Right lung (tissue), 5 donors: ENCODE measurements around the gene PGS1. TPM values are rescaled to one million over a fixed set of nuclear protein-coding genes. Genes with fewer than 3 reads are reported as not detected.

ENCODE experiments used
- DNase-seq, 2 donors: peaks; one replicate each; pipeline ENCODE4 v3.0.0-alpha.2; 2013
- polyA plus RNA-seq, 5 donors: library from polyadenylated mRNA; unstranded; fragments of 120-200 nt; gene quantifications; one replicate each; pipeline versions ENCODE4 v1.2.1 to v1.2.3, GENCODE V29; 2013; ENCODE audit warnings: inconsistent platforms in 1 of 5, low replicate concordance in 1 of 5; ENCODE audit not compliant: insufficient read length in 5 of 5, insufficient read depth in 1 of 5

PGS1 gene
- polyA plus RNA-seq, 5 donors, result 39.4 to 58.8 (median 54.8) TPM

- no peak for DNase-seq
These were observed 33.3 kb upstream of the PGS1 start for GRCh38 chr17:78345172-78345571.

DNA sequence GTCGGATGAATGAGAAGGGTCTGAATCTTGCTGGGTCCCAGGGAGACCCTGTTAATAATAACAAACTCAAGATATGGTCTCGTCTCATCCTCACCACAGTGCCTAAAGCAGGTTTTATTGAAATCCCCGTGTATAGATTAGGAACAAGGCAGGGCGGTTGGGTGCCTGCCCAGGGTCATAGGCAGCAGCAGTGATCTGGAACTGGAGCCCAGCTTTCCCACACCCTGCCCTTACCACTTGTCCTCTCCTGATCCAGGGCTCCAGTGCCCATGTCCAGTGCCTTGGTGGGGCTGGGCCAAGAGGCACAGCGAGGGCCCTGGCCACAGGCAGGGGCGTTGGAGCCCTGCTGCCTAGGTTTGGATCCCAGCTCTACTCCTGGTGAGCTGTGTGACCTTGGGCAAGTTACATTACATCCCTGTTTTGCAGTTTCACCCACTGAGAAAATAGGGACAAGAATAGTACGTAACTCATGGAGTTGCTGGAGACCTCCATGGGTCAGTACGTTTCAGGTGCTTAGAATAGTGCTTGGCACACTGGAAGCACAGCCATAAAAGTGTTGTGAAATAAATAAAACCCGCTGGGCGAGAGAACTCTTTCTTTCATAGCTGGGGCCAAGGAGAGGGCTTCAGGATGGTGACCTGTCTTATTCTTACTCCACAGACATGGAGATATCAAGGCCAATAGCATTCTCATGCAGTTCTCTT lies 32.5 kb upstream of the PGS1 start:
- no peak for DNase-seq

- DNase-seq, result no peak
These were observed 31.7 kb upstream of the PGS1 start for GRCh38 chr17:78346605-78347250.

GRCh38 chr17:78347453-78347852 lies 31.0 kb upstream of the PGS1 start:
- DNase-seq, result no peak

GRCh38 chr17:78348055-78348770 lies 30.2 kb upstream of the PGS1 start:
- DNase-seq, result no peak

- no peak for DNase-seq
These were observed 28.4 kb upstream of the PGS1 start for GRCh38 chr17:78349891-78350642.

DNA sequence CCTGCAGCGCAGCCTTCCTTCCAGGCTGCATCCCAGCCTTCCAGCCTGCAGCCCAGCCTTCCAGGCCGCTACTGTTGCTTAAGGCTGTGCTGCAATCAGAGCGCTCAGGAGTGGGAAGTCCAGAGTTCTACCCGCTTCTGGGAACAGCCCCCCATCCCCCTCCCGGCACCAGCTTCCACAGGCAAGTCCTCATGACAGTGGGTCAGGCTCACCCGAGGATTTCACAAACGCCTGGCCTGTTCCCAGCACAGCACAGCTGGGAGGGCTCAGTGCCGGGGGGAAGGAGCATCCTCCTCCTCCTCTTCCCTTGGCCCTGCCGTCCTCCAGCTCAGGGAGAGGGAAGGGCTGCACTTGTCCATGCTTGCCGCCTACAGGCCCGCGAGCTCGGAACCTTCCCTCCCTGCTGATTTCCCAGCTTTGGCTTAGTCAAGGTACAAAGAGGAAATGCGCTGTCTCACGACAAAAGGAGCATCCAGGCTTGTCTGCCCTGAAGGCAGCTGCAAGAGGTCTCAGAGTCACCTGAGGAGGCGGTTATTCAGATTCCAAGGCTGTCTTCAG lies 26.9 kb upstream of the PGS1 start:
- peak; percentile 95 to 97 for DNase-seq

- no peak for DNase-seq
These were observed 24.6 kb upstream of the PGS1 start for GRCh38 chr17:78353834-78354233.

DNA sequence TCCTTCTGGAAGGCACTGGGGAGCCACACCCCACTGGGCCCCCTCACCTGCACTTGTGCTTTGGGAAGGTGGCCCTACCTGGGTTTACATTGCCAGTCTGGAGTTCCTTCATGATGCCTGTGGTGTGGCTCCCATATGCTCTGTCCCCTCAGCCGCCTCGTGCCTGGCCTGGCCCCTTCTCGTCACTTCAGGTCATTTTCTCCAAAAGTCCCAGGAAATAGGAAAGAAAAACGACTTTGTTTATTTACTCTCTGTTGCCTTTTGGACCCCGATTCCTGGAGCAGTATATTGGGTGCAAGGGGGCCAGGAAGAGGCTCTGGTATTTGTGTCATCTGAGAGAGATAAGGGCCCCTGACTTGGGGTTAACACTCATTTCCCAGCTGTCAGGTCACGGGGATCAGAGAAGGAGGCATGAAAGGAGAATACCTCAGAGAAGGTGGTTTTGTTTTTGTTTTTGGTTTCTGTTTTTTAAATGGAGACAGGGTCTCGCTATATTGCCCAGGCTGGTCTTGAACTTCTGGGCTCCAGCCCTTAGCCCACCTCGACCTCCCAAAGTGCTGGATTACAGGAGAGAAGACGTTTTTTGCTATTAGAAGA lies 23.3 kb upstream of the PGS1 start:
- no peak for DNase-seq

GRCh38 chr17:78355701-78356100 lies 22.7 kb upstream of the PGS1 start:
- DNase-seq, result no peak

DNA sequence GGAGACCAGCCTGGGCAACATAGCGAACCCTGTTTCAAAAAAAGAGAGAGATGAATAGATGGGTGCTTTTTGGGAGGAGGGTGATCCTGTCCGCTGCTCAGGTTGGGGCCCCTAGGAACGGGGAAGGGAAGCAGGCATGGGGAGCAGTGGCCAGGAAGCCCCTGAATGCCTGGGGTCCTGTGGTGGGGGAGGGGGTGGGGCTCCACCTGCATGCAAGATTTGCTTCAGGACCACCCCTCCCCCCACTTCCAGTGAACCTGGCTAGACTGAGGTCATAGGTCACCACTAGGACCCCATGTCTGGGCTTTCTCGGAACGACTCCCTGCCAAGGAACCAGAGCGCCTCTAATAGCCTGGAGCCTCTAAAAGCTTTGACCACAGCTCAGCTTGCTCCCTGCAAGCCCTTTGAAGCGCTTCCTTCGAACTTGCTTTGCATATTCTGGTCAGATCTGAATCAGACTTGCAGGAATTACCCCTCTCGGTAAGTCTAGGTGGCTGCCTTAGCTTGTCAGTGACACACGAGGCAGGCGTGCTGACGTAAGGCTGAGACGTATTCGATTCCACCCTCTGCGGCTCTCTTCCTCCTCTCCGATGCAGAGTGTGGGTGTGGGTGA lies 22.2 kb upstream of the PGS1 start:
- DNase-seq, result no peak

DNA sequence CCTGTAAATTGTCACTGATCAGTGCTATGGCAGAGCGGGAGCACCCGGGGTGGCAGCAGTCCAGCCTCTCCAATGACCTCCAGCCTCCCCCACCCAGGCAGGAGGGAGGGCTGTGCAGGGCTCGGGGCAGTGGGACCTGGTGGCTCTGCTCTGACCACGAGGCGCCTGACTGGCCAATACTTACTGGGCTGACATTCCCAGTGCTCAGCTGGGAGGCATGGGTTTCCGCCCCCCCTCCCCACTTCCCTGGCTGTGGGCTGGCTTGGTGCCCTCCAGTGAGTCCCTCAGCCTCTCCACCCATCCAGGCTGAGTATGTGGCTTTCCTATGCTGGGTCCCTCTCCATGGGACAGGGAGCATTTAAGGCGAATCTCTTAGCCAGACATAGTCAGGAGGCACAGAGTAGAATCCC lies 21.3 kb upstream of the PGS1 start:
- DNase-seq, result no peak

DNA sequence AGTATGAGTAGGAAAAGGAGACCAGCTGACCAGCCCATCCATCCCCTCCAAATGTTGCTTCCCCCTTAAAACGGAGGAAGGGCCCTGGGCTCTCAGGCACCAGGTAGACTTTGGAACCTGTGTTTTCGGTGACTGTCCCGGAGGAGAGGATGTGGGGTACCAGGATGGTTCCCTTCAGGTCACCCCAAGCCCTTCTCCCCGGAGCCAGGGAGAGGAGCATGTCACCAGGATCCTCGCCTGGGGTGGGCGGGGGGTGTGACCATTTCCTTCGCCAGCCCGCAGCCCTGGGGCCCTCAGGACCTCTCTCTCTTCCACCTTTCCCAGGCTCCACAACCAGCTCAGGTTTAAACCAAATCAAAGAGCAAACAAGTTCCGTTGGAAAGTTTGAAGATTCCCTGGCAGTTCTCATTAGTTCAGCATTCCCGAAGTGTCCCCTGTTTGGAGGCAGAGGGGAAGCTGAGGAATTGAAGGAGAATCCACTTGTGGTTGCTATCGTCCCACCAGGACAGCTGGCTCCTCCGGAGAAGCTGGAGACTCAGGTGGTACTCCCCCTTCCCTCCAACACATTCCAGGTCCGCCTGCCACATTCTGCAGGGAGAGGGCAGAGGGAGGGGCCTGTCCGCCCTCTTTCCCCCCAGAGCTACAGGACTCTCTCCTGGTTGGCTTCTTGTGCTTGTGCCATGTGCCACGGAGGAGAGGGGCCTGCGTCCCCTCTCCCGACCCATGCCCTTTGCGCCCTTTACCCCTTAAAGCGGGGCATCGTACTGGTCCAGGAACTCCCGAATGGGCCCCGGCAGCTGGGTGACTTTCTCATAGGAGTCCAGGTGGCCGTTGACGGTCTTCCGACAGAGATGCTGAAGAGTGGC lies 20.5 kb upstream of the PGS1 start:
- DNase-seq, result no peak

GRCh38 chr17:78358538-78359320 lies 19.7 kb upstream of the PGS1 start:
- no peak for DNase-seq

- peak in 1 of 2 donors; percentile 57 for DNase-seq
These were observed 19.0 kb upstream of the PGS1 start for GRCh38 chr17:78359321-78359996.

DNA sequence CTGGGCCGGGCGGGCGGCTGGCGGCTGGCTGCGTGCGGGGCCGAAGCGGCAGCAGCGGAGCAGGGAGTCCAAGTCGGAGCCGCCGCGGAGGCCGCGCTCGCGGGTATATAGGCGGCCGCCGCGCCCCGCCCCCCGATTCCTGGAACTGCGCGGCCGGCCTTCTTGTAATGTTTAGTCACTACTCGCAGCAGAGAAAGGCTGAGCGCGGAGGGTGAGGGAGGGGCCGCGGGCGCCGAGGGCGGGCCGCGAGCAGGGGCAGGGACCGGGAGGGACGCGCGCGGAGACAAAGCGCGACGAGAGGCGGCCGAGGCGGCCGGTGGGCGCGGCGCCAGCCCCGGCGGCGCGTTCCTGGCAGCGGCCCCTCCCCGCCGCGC lies 18.5 kb upstream of the PGS1 start, which contains the start of gene SOCS3:
Gene SOCS3, minus strand, starts transcription at position 81 of the 374 bp plus-strand sequence. CDS start 982 bp downstream, outside the sequence.
- peak; percentile 96 for DNase-seq

DNA sequence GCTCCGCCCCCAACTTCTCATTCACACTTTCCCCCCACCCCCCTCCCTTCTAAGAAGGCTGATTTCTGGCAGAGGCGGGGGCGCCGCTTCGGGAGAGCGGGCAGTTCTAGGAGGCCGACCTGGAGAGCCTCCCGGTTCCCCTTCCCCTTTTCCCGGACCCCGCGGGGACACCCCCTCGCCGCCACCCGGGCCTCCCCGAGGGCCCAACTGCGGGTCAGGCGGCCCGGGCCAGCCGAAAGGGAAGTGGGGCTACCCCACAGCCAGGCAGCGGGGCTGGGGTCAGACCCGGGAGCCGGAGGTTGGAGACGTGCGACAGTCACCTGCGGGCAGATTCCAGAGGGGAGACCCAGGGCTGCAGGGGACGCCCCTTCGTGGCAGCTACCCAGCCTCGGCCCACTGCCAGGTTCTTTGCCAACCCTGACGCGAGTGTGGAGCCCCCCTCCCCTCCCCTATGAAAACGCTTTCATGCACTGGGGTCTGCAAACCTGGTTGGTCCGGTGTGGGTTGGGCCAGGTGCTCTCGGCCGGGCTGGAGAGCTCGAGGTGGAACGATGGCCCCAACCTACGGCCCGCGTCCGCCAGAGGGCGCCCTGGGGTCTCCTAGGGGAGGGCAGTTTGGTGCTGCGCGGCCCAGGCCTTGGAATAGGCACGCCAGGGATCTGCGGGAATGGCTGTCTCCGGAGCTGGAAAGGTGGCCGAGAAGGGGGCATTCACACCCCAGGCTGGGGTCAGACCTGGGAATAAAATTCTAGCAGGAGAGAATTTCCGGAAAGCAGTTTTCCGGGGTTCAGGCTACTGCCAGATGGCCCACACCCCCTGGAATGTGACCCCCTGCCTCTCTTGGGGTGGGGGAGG lies 17.9 kb upstream of the PGS1 start:
- DNase-seq, result peak; percentile 80 to 81
